H1 (cell line): ENCODE results near the gene GALNT2. TPM values are rescaled to one million over a fixed set of nuclear protein-coding genes. Genes with fewer than 3 reads are reported as not detected.

Experiments
- CTCF ChIA-PET: fragments of 300-600 bp; sonication (Branson Sonifier 250); formaldehyde crosslinking; loops from one replicate; lab custom pipeline; 2021; ENCODE audit not compliant: partially characterized antibody; lab: Charles Lee
- POLR2A ChIA-PET: fragments of 300-600 bp; sonication (Branson Sonifier 250); formaldehyde crosslinking; loops from one replicate; lab custom pipeline; 2021; ENCODE audit warnings: inconsistent platforms; ENCODE audit not compliant: partially characterized antibody; lab: Charles Lee
- DNase-seq, 2 experiments: peaks; one replicate each; pipeline versions ENCODE4 v3.0.0 to v3.0.0-alpha.2; 2010 to 2022; ENCODE audit warnings: low spot score in 2 of 2, low read depth in 1 of 2, mixed read lengths in 1 of 2
- FAIRE-seq: peaks from 2 replicates; lab custom pipeline; 2011; peaks lifted over from hg19 to GRCh38; lab: Jason Lieb, UNC
- H2AFZ ChIP-seq: 2 replicates; pipeline ENCODE4 v1.8.1; 2012; ENCODE audit warnings: low read length, inconsistent platforms
- H2AK5ac ChIP-seq: 2 replicates; pipeline ENCODE4 v1.6.1; 2013; ENCODE audit warnings: low read depth, low read length
- H2BK120ac ChIP-seq: replicated peaks from 2 replicates; pipeline ENCODE3; 2013; ENCODE audit warnings: low read depth, low read length, inconsistent platforms
- H2BK12ac ChIP-seq: 2 replicates; pipeline ENCODE4 v1.6.1; 2013; ENCODE audit warnings: low read depth, low read length
- H2BK15ac ChIP-seq: 2 replicates; pipeline ENCODE4 v1.6.1; 2013; ENCODE audit warnings: low read length
- H2BK20ac ChIP-seq: 2 replicates; pipeline ENCODE4 v1.6.1; 2013; ENCODE audit warnings: low read length
- H2BK5ac ChIP-seq: 2 replicates; pipeline ENCODE4 v1.6.1; 2013; ENCODE audit warnings: low read depth, low read length
- H3K14ac ChIP-seq: 2 replicates; pipeline ENCODE4 v1.6.1; 2013; ENCODE audit warnings: inconsistent platforms; ENCODE audit not compliant: insufficient read length
- H3K18ac ChIP-seq: 2 replicates; pipeline ENCODE4 v1.6.1; 2013; ENCODE audit warnings: low read length; ENCODE audit errors: extremely low read depth
- H3K23ac ChIP-seq: 2 replicates; pipeline ENCODE4 v1.6.1; 2013; ENCODE audit warnings: inconsistent platforms; ENCODE audit not compliant: insufficient read length
- H3K23me2 ChIP-seq: 2 replicates; pipeline ENCODE4 v1.6.1; 2013; ENCODE audit warnings: low read depth, low read length
- H3K27ac ChIP-seq: 2 replicates; pipeline ENCODE4 v1.6.1; 2011; ENCODE audit warnings: low read depth, low read length, inconsistent platforms
- H3K27me3 ChIP-seq, 4 experiments: replicated peaks in 1 of 4; 1 replicate in 1 of 4; 2 replicates in 3 of 4; pipeline versions ENCODE4 v1.6.1 to v1.8.1; 2011 to 2013; ENCODE audit warnings: low read length in 3 of 4, mild to moderate bottlenecking in 3 of 4, inconsistent platforms in 2 of 4, mixed read lengths in 2 of 4, moderate library complexity in 1 of 4; ENCODE audit not compliant: control insufficient read depth in 3 of 4, insufficient read depth in 3 of 4; ENCODE audit errors: extremely low read depth in 1 of 4
- H3K36me3 ChIP-seq, 4 experiments: 2 replicates each; pipeline versions ENCODE4 v1.6.1 to v1.8.1; 2011 to 2013; ENCODE audit warnings: mild to moderate bottlenecking in 4 of 4, low read length in 3 of 4, moderate library complexity in 2 of 4, control low read depth in 1 of 4, inconsistent platforms in 1 of 4; ENCODE audit not compliant: insufficient read depth in 4 of 4, control insufficient read depth in 2 of 4
- H3K4ac ChIP-seq: replicated peaks from 2 replicates; pipeline ENCODE3; 2013; ENCODE audit warnings: low read length, low read depth, mixed read lengths, inconsistent platforms; ENCODE audit not compliant: insufficient read length
- H3K4me1 ChIP-seq, 4 experiments: replicated peaks in 1 of 4; 1 replicate in 1 of 4; 2 replicates in 3 of 4; pipeline versions ENCODE4 v1.6.1 to v1.8.1; 2011 to 2013; ENCODE audit warnings: low read length in 3 of 4, inconsistent platforms in 2 of 4, mixed read lengths in 1 of 4; ENCODE audit not compliant: insufficient read depth in 4 of 4, control insufficient read depth in 3 of 4
- H3K4me2 ChIP-seq, 2 experiments: 2 replicates each; pipeline versions ENCODE4 v1.6.1 to v1.8.1; 2011 to 2013; ENCODE audit warnings: low read depth in 2 of 2, low read length in 2 of 2, control low read depth in 1 of 2, inconsistent platforms in 1 of 2, mild to moderate bottlenecking in 1 of 2; ENCODE audit not compliant: insufficient read depth in 1 of 2
- H3K4me3 ChIP-seq, 4 experiments: fragments of 200-600, 300-600 bp in 1 of 4; sonication (generic), shearing (Covaris generic), sonication (Bioruptor Twin) in 1 of 4; 2 replicates each; pipeline versions ENCODE4 v1.5.1 to v1.8.1; 2011 to 2016; ENCODE audit warnings: low read length in 4 of 4, low read depth in 3 of 4, control low read depth in 2 of 4, inconsistent platforms in 2 of 4, mild to moderate bottlenecking in 2 of 4, mixed read lengths in 1 of 4, moderate library complexity in 1 of 4; ENCODE audit not compliant: insufficient read depth in 2 of 4; ENCODE audit errors: extremely low read depth in 1 of 4
- H3K56ac ChIP-seq: replicated peaks from 2 replicates; pipeline ENCODE3; 2013; ENCODE audit warnings: low read depth, mild to moderate bottlenecking, mixed read lengths, low read length, inconsistent platforms; ENCODE audit not compliant: insufficient read length
- H3K79me1 ChIP-seq: 2 replicates; pipeline ENCODE4 v1.6.1; 2013; ENCODE audit warnings: low read depth, low read length, control low read depth
- H3K79me2 ChIP-seq, 2 experiments: 2 replicates each; pipeline versions ENCODE4 v1.6.1 to v1.8.1; 2012 to 2013; ENCODE audit warnings: low read length in 2 of 2, mild to moderate bottlenecking in 2 of 2, inconsistent platforms in 1 of 2; ENCODE audit not compliant: insufficient read depth in 2 of 2, control insufficient read depth in 1 of 2
- H3K9ac ChIP-seq, 4 experiments: replicated peaks in 1 of 4; 1 replicate in 1 of 4; 2 replicates in 3 of 4; pipeline versions ENCODE4 v1.6.1 to v1.8.1; 2011 to 2013; ENCODE audit warnings: low read depth in 3 of 4, low read length in 3 of 4, control low read depth in 2 of 4, mild to moderate bottlenecking in 2 of 4, moderate library complexity in 2 of 4, inconsistent platforms in 1 of 4; ENCODE audit errors: extremely low read depth in 1 of 4
- H3K9me3 ChIP-seq, 2 experiments: 2 replicates each; pipeline versions ENCODE4 v1.6.1 to v1.8.1; 2012 to 2013; ENCODE audit warnings: mild to moderate bottlenecking in 2 of 2, moderate library complexity in 2 of 2, control low read depth in 1 of 2, inconsistent platforms in 1 of 2, low read depth in 1 of 2, low read length in 1 of 2, mixed read lengths in 1 of 2; ENCODE audit not compliant: insufficient read depth in 2 of 2
- H4K20me1 ChIP-seq, 2 experiments: replicated peaks in 1 of 2; 2 replicates each; pipeline versions ENCODE3 to v1.8.1; 2011 to 2013; ENCODE audit warnings: inconsistent platforms in 2 of 2, low read length in 2 of 2, mild to moderate bottlenecking in 1 of 2; ENCODE audit not compliant: insufficient read depth in 2 of 2, control insufficient read depth in 1 of 2
- H4K5ac ChIP-seq: 2 replicates; pipeline ENCODE4 v1.6.1; 2013; ENCODE audit warnings: low read length, low read depth, mixed read lengths, inconsistent platforms; ENCODE audit not compliant: insufficient read length
- H4K8ac ChIP-seq: 2 replicates; pipeline ENCODE4 v1.8.0; 2013; ENCODE audit warnings: mild to moderate bottlenecking, moderate library complexity, low read length, inconsistent platforms; ENCODE audit not compliant: insufficient read depth; ENCODE audit errors: extremely low read depth
- H4K91ac ChIP-seq: replicated peaks from 2 replicates; pipeline ENCODE3; 2013; ENCODE audit warnings: low read length, mixed read lengths, inconsistent platforms; ENCODE audit not compliant: insufficient read length
- ASH2L ChIP-seq: fragments of 200-600, 300-600 bp; sonication (generic); IDR thresholded peaks from one replicate; pipeline ENCODE4 v1.7.1; 2017; ENCODE audit warnings: low read length
- CEBPB ChIP-seq: IDR thresholded peaks from 2 replicates; pipeline ENCODE4 v1.6.1; 2012; ENCODE audit warnings: low read depth, low read length
- CHD2 ChIP-seq: IDR thresholded peaks from 2 replicates; pipeline ENCODE4 v1.6.1; 2012; ENCODE audit warnings: low read length, improper control_type of control experiment
- KDM5A ChIP-seq: fragments of 200-600 bp; IDR thresholded peaks from 2 replicates; pipeline ENCODE4 v1.7.1; 2012; ENCODE audit warnings: mild to moderate bottlenecking, low read length, inconsistent platforms, mixed read lengths
- MAFK ChIP-seq: IDR thresholded peaks from 2 replicates; pipeline ENCODE4 v1.6.1; 2012; ENCODE audit warnings: low read depth, mild to moderate bottlenecking, improper control_type of control experiment, low read length
- NANOG ChIP-seq: IDR thresholded peaks from 2 replicates; pipeline ENCODE4 v1.6.1; 2011; ENCODE audit warnings: low read length, low read depth, mild to moderate bottlenecking, inconsistent platforms; ENCODE audit not compliant: insufficient read depth, poor library complexity, severe bottlenecking
- PHF8 ChIP-seq: fragments of 200-600 bp; sonication (generic); conservative IDR thresholded peaks from 2 replicates; pipeline ENCODE4 v1.7.1; 2012; ENCODE audit warnings: low read depth, mild to moderate bottlenecking, inconsistent platforms, low read length, moderate library complexity
- POLR2A ChIP-seq, 2 experiments: IDR thresholded peaks; 1 replicate in 1 of 2; 2 replicates in 1 of 2; pipeline ENCODE4 v1.6.1; 2011; ENCODE audit warnings: low read depth in 2 of 2, low read length in 2 of 2, mild to moderate bottlenecking in 2 of 2; ENCODE audit errors: control extremely low read depth in 1 of 2
- SAP30 ChIP-seq: fragments of 300-600 bp; sonication (generic); IDR thresholded peaks from 2 replicates; pipeline ENCODE4 v1.7.1; 2012; ENCODE audit warnings: low read length, moderate library complexity, mild to moderate bottlenecking, inconsistent platforms; ENCODE audit not compliant: insufficient read depth, insufficient replicate concordance
- SIX5 ChIP-seq: IDR thresholded peaks from 2 replicates; pipeline ENCODE4 v1.6.1; 2011; ENCODE audit warnings: mild to moderate bottlenecking, low read depth, low read length
- SP4 ChIP-seq: IDR thresholded peaks from 2 replicates; pipeline ENCODE4 v1.6.1; 2012; ENCODE audit warnings: low read length, inconsistent platforms
- SRF ChIP-seq: IDR thresholded peaks from 2 replicates; pipeline ENCODE4 v1.6.1; 2011; ENCODE audit warnings: mild to moderate bottlenecking, low read depth, low read length, moderate library complexity
- TCF12 ChIP-seq: IDR thresholded peaks from 2 replicates; pipeline ENCODE4 v1.6.1; 2011; ENCODE audit warnings: low read depth, mild to moderate bottlenecking, low read length
- TEAD4 ChIP-seq: IDR thresholded peaks from 2 replicates; pipeline ENCODE4 v1.6.1; 2012; ENCODE audit warnings: low read depth, low read length, inconsistent platforms, mixed read lengths
- WGBS, 2 experiments: shearing (Covaris generic) in 1 of 2; methylation state at CpG; one replicate each; pipeline versions ENCODE4 v1.1.6 to v1.1.7; 2013 to 2015; ENCODE audit warnings: low lambda C conversion rate in 2 of 2, mixed read lengths in 2 of 2, inconsistent platforms in 1 of 2, low coverage in 1 of 2, missing lambda C conversion rate in 1 of 2; ENCODE audit not compliant: insufficient replicate concordance in 2 of 2, insufficient coverage in 1 of 2, insufficient read length in 1 of 2; ENCODE audit errors: extremely low coverage in 1 of 2, missing lambda C conversion rate in 1 of 2; 5-methylcytosine and 5-hydroxymethylcytosine counted together
- polyA plus RNA-seq, 7 experiments: library from polyadenylated mRNA; depleted of rRNA in 3 of 7; stranded (reverse) in 5 of 7; unstranded in 2 of 7; fragments of >200 nt in 5 of 7; fragments of 200-250 nt in 2 of 7; gene quantifications; 1 replicate in 5 of 7; 2 replicates in 1 of 7; 4 replicates in 1 of 7; pipeline versions ENCODE4 v1.2.1 to v1.2.3, GENCODE V29; 2011 to 2013; ENCODE audit warnings: missing spikeins in 2 of 7, mixed read lengths in 2 of 7
- total RNA-seq: library from RNA; stranded (reverse); fragmentation: NEBNext Ultra II Directional; extraction: Animal tissue kit (Norgen Biotek cat#: 25700); gene quantifications from 2 replicates; pipeline ENCODE4 v1.2.1, GENCODE V29; 2021

Gene GALNT2
- total and polyA plus RNA-seq, 2 of the 8 experiments (the other 6 are each of a cell fraction or from before 2014, with no cell fraction given) = 34.5 to 75.3 TPM

- ChIA-PET CTCF (interaction anchor here (0.5 to 0.8 kb wide), 2 partner anchors 33 to 1453 kb away, joined by 3 read pairs; no protein-coding TSS in a partner anchor), POLR2A (no interaction called here)
- Histone ChIP-seq H2BK20ac (no peak overlapping the region), H4K5ac (no peak overlapping the region), H2BK5ac (no peak overlapping the region), H3K56ac (no peak overlapping the region), H3K23me2 (no peaks in the 10 kb centered on the region; the same call in 1 of the 2 replicates), H3K27ac (no peak overlapping the region), H3K4me3 (no peak overlapping the region), H3K18ac (no peak overlapping the region), H3K4me1 (peaks cover 4 to 10% (median 9%) of the 10 kb centered on the region in 4 experiments), H2BK15ac (no peak overlapping the region), H3K79me1 (peaks cover 2% of the 10 kb centered on the region; the same call in 1 of the 2 replicates), H3K9ac (no peak overlapping the region), H3K79me2 (no peaks in the 10 kb centered on the region), H4K20me1 (no peaks in the 10 kb centered on the region), H2AFZ (no peak overlapping the region), H3K36me3 (no peaks in the 10 kb centered on the region), H3K4ac (no peak overlapping the region), H2BK12ac (no peak overlapping the region), H2AK5ac (no peak overlapping the region), H3K23ac (no peak overlapping the region), H4K8ac (no peak overlapping the region), H4K91ac (no peak overlapping the region), H3K14ac (no peak overlapping the region), H3K4me2 (no peak overlapping the region), H3K27me3 (no peaks in the 10 kb centered on the region), H2BK120ac (no peak overlapping the region), H3K9me3 (no peaks in the 10 kb centered on the region)
- FAIRE-seq (no peak), DNase-seq (no peak)
- TF ChIP-seq MAFK (no peak), TCF12 (no peak), NANOG (no peak), ASH2L (no peak), POLR2A (IDR thresholded peaks at IDR 0.05; ENCODE audit: control extremely low read depth in 1 of 2, low read depth in 2 of 2, low read length in 2 of 2) (no peak), CEBPB (no peak), SAP30 (no peak), PHF8 (no peak), SIX5 (no peak), TEAD4 (no peak), SRF (no peak), CHD2 (no peak), SP4 (no peak), KDM5A (no peak)
- WGBS, 2 experiments = 88% methylated on average over 8 of the region's 8 CpGs; no CpG with 5 or more reads in 1 of the 2 experiments
Measured at GRCh38 chr1:230189341-230189740, 122.3 kb downstream of the GALNT2 start.
